Suppressor macrophage treated with lipopolysaccharide for 4 hours (primary cell): ENCODE results near the gene TGM2.
A peak's percentile ranks its signal among the peaks of the same experiment; 100 is the strongest.
"Not testable (repeated sequence)": the region's sequence is repeated elsewhere in the genome, so short reads cannot be mapped to it uniquely, and the experiment has no call there.

Experiments used
- DNase-seq: peaks from one replicate; pipeline ENCODE4 v3.0.0-alpha.2; 2020

TGM2 gene

GRCh38 chr20:38111366-38112232 is 53.5 kb downstream of the TGM2 start:
- no peak for DNase-seq

- DNase-seq, result no peak
These were observed 54.4 kb downstream of the TGM2 start for GRCh38 chr20:38110525-38111178.

- peak; percentile 78 for DNase-seq
These were observed 55.2 kb downstream of the TGM2 start for GRCh38 chr20:38109591-38110524.

- DNase-seq, result peak; percentile 52
These were observed 56.0 kb downstream of the TGM2 start for GRCh38 chr20:38108986-38109541.

- no peak for DNase-seq
These were observed 56.6 kb downstream of the TGM2 start for GRCh38 chr20:38108438-38108985.

GRCh38 chr20:38107916-38108315 is 57.2 kb downstream of the TGM2 start:
- not testable (repeated sequence) for DNase-seq

- DNase-seq, result not testable (repeated sequence)
These were observed 57.7 kb downstream of the TGM2 start for GRCh38 chr20:38107386-38107785.

GRCh38 chr20:38106461-38106860 is 58.6 kb downstream of the TGM2 start:
- DNase-seq, result no peak

GRCh38 chr20:38104285-38104684 is 60.8 kb downstream of the TGM2 start:
- DNase-seq, result no peak

GRCh38 chr20:38102206-38102605 is 62.9 kb downstream of the TGM2 start:
- not testable (repeated sequence) for DNase-seq

GRCh38 chr20:38098952-38099351 is 66.1 kb downstream of the TGM2 start:
- no peak for DNase-seq

- peak; percentile 74 for DNase-seq
These were observed 69.9 kb downstream of the TGM2 start for GRCh38 chr20:38095017-38095686.

- peak; percentile 94 for DNase-seq
These were observed 70.6 kb downstream of the TGM2 start for GRCh38 chr20:38094373-38094891.

GRCh38 chr20:38093641-38094077 is 71.4 kb downstream of the TGM2 start:
- DNase-seq, result no peak

- no peak for DNase-seq
These were observed 72.2 kb downstream of the TGM2 start for GRCh38 chr20:38092915-38093314.

- no peak for DNase-seq
These were observed 72.7 kb downstream of the TGM2 start for GRCh38 chr20:38092260-38092857.

- DNase-seq, result peak; percentile 36
These were observed 73.4 kb downstream of the TGM2 start for GRCh38 chr20:38091441-38092216.

GRCh38 chr20:38090061-38090460 is 75.0 kb downstream of the TGM2 start:
- no peak for DNase-seq

GRCh38 chr20:38089500-38089899 is 75.6 kb downstream of the TGM2 start:
- no peak for DNase-seq

- no peak for DNase-seq
These were observed 80.0 kb downstream of the TGM2 start for GRCh38 chr20:38085026-38085425.
